Panc1 (cell line): ENCODE measurements around the gene SLCO2B1.

Experiments used
- TCF7L2 ChIP-seq: IDR thresholded peaks from 2 replicates; pipeline ENCODE4 v1.6.1; 2011; ENCODE audit warnings: mild to moderate bottlenecking, low read depth, low read length, inconsistent platforms
- TF ChIP-seq, protein P1 (sequence below): fragments of 450-650 bp; IDR thresholded peaks from 2 replicates; pipeline ENCODE4 v1.5.1; 2017; ENCODE audit warnings: mild to moderate bottlenecking
- TF ChIP-seq, protein P2 (sequence below), 2 experiments: IDR thresholded peaks; 2 replicates each; pipeline ENCODE4 v1.6.1; 2011 to 2012; ENCODE audit warnings: low read depth in 2 of 2, control low read depth in 1 of 2, low read length in 1 of 2, mild to moderate bottlenecking in 1 of 2, moderate library complexity in 1 of 2; ENCODE audit not compliant: insufficient read depth in 1 of 2

DNA sequence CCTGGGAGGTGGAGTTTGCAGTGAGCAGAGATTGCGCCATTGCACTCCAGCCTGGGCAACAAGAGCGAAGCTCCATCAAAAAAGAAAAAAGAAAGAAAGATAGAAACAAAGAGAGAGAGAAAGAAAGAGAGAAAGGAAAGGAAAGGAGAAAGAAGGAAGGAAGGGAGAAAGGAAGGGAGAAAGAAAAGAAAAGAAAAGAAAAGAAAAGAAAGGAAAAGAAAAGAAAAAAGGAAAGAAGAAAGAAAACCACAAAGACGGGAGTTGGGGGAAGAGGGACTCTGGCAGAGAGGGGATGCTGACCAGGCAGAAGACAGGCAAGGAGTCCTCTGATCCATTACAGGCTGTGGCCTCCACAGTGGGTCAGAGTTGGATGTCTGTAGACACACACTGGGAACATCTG lies 18.8 kb upstream of the SLCO2B1 start:
- TF ChIP-seq, protein P1, sequence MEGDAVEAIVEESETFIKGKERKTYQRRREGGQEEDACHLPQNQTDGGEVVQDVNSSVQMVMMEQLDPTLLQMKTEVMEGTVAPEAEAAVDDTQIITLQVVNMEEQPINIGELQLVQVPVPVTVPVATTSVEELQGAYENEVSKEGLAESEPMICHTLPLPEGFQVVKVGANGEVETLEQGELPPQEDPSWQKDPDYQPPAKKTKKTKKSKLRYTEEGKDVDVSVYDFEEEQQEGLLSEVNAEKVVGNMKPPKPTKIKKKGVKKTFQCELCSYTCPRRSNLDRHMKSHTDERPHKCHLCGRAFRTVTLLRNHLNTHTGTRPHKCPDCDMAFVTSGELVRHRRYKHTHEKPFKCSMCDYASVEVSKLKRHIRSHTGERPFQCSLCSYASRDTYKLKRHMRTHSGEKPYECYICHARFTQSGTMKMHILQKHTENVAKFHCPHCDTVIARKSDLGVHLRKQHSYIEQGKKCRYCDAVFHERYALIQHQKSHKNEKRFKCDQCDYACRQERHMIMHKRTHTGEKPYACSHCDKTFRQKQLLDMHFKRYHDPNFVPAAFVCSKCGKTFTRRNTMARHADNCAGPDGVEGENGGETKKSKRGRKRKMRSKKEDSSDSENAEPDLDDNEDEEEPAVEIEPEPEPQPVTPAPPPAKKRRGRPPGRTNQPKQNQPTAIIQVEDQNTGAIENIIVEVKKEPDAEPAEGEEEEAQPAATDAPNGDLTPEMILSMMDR = no peak
- TF ChIP-seq, protein P2, sequence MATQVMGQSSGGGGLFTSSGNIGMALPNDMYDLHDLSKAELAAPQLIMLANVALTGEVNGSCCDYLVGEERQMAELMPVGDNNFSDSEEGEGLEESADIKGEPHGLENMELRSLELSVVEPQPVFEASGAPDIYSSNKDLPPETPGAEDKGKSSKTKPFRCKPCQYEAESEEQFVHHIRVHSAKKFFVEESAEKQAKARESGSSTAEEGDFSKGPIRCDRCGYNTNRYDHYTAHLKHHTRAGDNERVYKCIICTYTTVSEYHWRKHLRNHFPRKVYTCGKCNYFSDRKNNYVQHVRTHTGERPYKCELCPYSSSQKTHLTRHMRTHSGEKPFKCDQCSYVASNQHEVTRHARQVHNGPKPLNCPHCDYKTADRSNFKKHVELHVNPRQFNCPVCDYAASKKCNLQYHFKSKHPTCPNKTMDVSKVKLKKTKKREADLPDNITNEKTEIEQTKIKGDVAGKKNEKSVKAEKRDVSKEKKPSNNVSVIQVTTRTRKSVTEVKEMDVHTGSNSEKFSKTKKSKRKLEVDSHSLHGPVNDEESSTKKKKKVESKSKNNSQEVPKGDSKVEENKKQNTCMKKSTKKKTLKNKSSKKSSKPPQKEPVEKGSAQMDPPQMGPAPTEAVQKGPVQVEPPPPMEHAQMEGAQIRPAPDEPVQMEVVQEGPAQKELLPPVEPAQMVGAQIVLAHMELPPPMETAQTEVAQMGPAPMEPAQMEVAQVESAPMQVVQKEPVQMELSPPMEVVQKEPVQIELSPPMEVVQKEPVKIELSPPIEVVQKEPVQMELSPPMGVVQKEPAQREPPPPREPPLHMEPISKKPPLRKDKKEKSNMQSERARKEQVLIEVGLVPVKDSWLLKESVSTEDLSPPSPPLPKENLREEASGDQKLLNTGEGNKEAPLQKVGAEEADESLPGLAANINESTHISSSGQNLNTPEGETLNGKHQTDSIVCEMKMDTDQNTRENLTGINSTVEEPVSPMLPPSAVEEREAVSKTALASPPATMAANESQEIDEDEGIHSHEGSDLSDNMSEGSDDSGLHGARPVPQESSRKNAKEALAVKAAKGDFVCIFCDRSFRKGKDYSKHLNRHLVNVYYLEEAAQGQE (IDR thresholded peaks at IDR 0.05; ENCODE audit: insufficient read depth in 1 of 2, low read depth in 2 of 2, low read length in 1 of 2) = no peak
- TF ChIP-seq TCF7L2 = no peak
